ENCODE results near the gene UBE2U.
"Not testable (repeated sequence)": the region's sequence is repeated elsewhere in the genome, so short reads cannot be mapped to it uniquely, and the experiment has no call there.

UBE2U gene

DNA sequence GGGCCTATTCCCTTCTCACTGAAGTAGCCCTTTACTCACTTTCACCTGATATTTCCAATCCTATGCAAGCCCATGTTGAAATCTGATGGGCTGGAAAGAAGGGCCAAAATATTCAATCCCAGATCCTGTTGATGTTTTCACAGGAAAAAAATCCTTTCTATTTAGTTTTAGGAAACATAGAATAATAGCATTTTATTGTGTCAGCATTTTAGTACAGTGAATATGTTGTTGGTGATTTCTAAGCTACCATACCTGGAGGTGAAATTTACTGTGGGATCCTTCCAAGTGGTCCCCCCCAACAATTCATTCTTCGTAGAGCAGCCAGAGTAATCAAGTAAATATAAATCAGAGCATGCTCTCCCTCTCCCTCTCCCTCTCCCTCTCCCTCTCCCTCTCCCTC is 3.4 kb upstream of the UBE2U start:
- TF ChIP-seq, protein P1, sequence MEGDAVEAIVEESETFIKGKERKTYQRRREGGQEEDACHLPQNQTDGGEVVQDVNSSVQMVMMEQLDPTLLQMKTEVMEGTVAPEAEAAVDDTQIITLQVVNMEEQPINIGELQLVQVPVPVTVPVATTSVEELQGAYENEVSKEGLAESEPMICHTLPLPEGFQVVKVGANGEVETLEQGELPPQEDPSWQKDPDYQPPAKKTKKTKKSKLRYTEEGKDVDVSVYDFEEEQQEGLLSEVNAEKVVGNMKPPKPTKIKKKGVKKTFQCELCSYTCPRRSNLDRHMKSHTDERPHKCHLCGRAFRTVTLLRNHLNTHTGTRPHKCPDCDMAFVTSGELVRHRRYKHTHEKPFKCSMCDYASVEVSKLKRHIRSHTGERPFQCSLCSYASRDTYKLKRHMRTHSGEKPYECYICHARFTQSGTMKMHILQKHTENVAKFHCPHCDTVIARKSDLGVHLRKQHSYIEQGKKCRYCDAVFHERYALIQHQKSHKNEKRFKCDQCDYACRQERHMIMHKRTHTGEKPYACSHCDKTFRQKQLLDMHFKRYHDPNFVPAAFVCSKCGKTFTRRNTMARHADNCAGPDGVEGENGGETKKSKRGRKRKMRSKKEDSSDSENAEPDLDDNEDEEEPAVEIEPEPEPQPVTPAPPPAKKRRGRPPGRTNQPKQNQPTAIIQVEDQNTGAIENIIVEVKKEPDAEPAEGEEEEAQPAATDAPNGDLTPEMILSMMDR (IDR thresholded peaks at IDR 0.05; ENCODE audit: low read depth, low read length), result no peak
- DNase-seq (ENCODE audit: extremely low read depth, low read depth), result no peak

DNA sequence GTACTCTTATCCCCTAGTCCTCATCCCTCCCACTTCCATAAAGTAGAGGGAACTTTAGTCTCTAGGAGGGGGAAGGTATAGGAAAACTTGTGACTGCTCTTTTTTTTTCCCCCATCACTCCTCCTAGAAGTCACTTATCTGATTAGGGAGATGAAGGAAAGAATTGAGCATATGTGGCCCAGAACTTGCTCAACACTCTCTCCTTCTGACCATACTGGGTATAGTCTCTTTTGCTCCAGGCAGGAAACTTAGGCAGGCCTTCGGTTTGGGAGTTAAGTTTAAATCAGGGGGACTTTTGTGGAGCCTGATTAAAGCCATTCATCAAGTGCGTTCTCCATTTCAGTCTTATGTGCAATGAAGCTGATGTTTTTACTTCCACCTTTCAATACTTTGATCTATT is 5.8 kb downstream of the UBE2U start:
- TF ChIP-seq, protein P1 (IDR thresholded peaks at IDR 0.05; ENCODE audit: low read depth, low read length), result no peak; the same call in none of the 2 replicates
- no peak for DNase-seq (ENCODE audit: extremely low read depth, low read depth)

DNA sequence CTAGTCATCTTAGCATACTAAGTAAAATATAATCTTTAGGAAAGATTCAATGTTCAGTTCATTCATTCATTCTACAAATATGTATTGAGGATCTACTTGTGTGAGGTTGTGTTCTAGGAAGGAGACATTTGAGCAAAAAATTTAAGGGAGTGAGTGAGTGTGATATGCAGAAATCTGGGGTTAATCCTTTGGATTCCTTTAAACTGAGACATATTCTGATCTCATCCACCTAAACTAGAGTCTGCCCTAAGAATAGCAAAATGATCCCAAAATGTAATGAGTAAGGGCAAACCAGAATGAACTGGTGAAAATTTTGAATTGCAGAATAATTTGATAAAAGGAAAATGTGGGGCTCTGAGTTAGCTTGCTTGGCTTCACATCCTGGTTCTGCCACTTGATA is 8.6 kb downstream of the UBE2U start:
- DNase-seq (ENCODE audit: extremely low read depth, low read depth), result peak; percentile 11
- TF ChIP-seq, protein P1 (IDR thresholded peaks at IDR 0.05; ENCODE audit: low read depth, low read length), result no peak

DNA sequence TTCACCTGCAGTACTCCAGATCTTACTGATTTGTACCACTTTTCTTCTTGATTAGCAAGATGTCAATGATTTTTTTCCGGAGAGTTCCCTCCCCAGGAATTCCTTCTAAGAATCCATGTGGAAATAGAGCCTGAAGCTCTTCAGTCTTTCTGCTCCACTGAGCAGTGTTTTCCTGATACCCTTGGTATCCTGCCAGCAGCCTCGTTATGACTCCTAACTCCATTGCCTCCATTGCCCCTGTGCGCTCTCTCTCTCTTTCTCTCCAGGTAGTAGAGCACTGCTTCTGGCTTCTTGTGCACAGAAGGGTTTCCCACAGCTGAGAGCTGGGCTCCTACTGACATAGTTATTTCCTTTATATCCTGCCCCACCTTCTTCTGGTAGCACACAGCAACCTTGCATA is 12.2 kb downstream of the UBE2U start:
- DNase-seq (ENCODE audit: extremely low read depth, low read depth), result no peak
- TF ChIP-seq, protein P1 (IDR thresholded peaks at IDR 0.05; ENCODE audit: low read depth, low read length), result no peak

DNA sequence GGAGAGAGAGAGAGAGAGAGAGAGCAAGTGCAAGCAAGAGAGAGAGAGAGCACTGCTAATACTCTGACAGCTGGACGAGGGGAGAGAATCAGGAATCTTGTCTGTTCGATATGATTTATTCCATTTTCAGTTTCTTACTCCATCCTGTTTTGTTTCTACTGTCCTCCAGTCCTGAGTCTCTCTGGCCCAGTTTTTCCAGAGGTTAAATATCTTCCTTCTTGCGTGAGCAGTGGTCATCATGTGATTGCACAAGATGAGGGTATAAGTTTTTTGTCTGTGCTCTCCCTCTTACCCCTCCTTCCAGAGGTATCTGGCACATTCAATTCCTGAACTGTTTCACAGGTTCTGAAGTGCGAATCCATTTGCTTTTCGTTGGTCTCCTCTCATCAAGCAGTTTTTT is 16.8 kb downstream of the UBE2U start:
- no peak for DNase-seq (ENCODE audit: extremely low read depth, low read depth)
- TF ChIP-seq, protein P1 (IDR thresholded peaks at IDR 0.05; ENCODE audit: low read depth, low read length), result no peak

DNA sequence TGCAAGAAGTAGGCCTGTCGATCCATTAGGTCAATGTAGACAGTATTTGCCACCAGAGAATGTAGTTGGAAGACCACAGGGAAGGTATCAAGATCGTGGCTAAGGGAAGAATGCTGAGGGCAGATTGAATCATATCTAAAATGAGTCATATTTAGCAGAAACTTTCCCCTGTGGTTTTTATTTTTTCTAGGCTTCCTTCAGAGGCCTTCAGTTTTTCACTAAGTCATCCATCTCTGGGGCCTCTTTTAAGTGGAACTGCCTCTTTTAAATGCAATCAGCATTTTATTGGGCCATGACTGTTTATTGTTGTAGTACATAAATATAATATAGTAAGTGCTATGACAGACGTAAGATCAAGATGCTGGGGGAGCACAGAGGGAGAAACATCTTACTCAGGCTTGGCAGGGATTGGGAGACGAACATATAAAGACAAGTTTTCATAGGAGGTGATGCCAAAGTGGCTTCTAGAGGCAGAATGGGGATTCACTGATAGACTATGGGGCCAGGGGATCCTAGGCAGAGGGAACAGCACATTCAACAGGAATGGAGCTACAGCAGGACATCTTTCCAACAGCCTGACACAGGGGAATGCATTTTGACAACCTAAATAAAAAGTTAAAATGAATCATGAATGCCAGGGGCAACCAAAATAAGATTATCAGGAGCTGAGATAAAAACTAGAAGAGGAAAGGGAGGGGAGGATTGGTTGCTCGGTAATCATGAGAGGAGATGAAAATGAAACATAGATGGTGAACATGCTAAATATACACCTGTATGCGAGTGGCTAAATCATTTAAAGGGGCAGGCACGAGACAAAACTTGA is 20.1 kb downstream of the UBE2U start:
- TF ChIP-seq, protein P1 (IDR thresholded peaks at IDR 0.05; ENCODE audit: low read depth, low read length), result no peak
- peak; percentile 29 for DNase-seq (ENCODE audit: extremely low read depth, low read depth)

DNA sequence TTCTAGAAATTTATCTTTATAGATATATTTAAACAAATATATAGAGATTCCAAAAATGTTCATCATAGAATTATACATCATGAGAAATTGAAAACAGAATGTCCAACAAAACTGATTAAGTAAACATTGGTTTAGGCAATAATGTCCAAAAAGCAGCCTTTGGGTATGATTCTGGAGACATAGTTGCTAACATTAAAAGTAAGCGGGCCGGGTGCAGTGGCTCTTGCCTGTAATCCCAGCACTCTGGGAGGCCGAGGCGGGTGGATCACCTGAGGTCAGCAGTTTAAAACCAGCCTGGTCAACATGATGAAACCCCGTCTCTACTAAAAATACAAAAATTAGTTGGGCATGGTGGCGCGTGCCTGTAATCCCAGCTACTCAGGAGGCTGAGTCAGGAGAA is 20.8 kb downstream of the UBE2U start:
- DNase-seq (ENCODE audit: extremely low read depth, low read depth), result not testable (repeated sequence)
